CD8-positive, alpha-beta memory T cell (primary cell): ENCODE measurements around the gene PGM2L1. TPM values are rescaled to one million over a fixed set of nuclear protein-coding genes. Genes with fewer than 3 reads are reported as not detected.
"Not testable (repeated sequence)": the region's sequence is repeated elsewhere in the genome, so short reads cannot be mapped to it uniquely, and the experiment has no call there.

Experiments
- CTCF ChIA-PET: fragments of 350-600 bp; sonication (Branson Sonifier 250); formaldehyde crosslinking; loops from one replicate; lab custom pipeline; 2021; ENCODE audit warnings: antibody characterized with exemption; lab: Charles Lee
- POLR2A ChIA-PET: fragments of 350-600 bp; sonication (Branson Sonifier 250); formaldehyde crosslinking; loops from one replicate; lab custom pipeline; 2021; ENCODE audit warnings: antibody characterized with exemption; lab: Charles Lee
- DNase-seq, 5 donors: peaks; one replicate each; pipeline versions ENCODE4 v3.0.0 to v3.0.0-alpha.2; 2020 to 2022; ENCODE audit warnings: mixed read lengths in 1 of 5
- H3K27ac ChIP-seq: one replicate; pipeline ENCODE4 v1.7.0; 2013; ENCODE audit warnings: low read depth, mild to moderate bottlenecking, low read length, moderate library complexity
- H3K27me3 ChIP-seq: 2 replicates; pipeline ENCODE4 v1.7.0; 2013; ENCODE audit warnings: low read length, mild to moderate bottlenecking; ENCODE audit not compliant: insufficient read depth, poor library complexity, severe bottlenecking
- H3K36me3 ChIP-seq: 2 replicates; pipeline ENCODE4 v1.7.0; 2013; ENCODE audit warnings: mild to moderate bottlenecking, low read length, moderate library complexity; ENCODE audit not compliant: insufficient read depth
- H3K4me1 ChIP-seq: 2 replicates; pipeline ENCODE4 v1.7.0; 2013; ENCODE audit warnings: mild to moderate bottlenecking, low read length, moderate library complexity; ENCODE audit not compliant: insufficient read depth
- H3K4me3 ChIP-seq: 2 replicates; pipeline ENCODE4 v1.7.0; 2013; ENCODE audit warnings: mild to moderate bottlenecking, low read length
- H3K9me3 ChIP-seq: 2 replicates; pipeline ENCODE4 v1.7.0; 2013; ENCODE audit warnings: mild to moderate bottlenecking, low read length
- H3K27ac Mint-ChIP-seq, 8 donors: one replicate each; pipeline ENCODE4 v1.8.0; 2020 to 2021; ENCODE audit warnings: mixed read lengths in 8 of 8, mild to moderate bottlenecking in 6 of 8, inconsistent platforms in 3 of 8, moderate library complexity in 3 of 8
- H3K27me3 Mint-ChIP-seq, 2 donors: one replicate each; pipeline ENCODE4 v1.8.0; 2020 to 2021; ENCODE audit warnings: mixed read lengths in 2 of 2, mild to moderate bottlenecking in 1 of 2, moderate library complexity in 1 of 2
- H3K36me3 Mint-ChIP-seq, 3 donors: one replicate each; pipeline ENCODE4 v1.8.0; 2020 to 2021; ENCODE audit warnings: mixed read lengths in 3 of 3, inconsistent platforms in 1 of 3, mild to moderate bottlenecking in 1 of 3
- H3K4me1 Mint-ChIP-seq, 3 donors: one replicate each; pipeline ENCODE4 v1.8.0; 2020 to 2021; ENCODE audit warnings: mixed read lengths in 3 of 3, inconsistent platforms in 1 of 3, mild to moderate bottlenecking in 1 of 3
- H3K4me3 Mint-ChIP-seq, 7 donors: one replicate each; pipeline ENCODE4 v1.8.0; 2020 to 2021; ENCODE audit warnings: mixed read lengths in 7 of 7, mild to moderate bottlenecking in 6 of 7, moderate library complexity in 4 of 7, inconsistent platforms in 2 of 7
- H3K9me3 Mint-ChIP-seq, 5 donors: one replicate each; pipeline ENCODE4 v1.8.0; 2020 to 2022; ENCODE audit warnings: mixed read lengths in 5 of 5, mild to moderate bottlenecking in 3 of 5, moderate library complexity in 2 of 5, inconsistent platforms in 1 of 5
- polyA plus RNA-seq: library from polyadenylated mRNA; unstranded; fragments of 300-500 nt; fragmentation: Illumina TruSeq; gene quantifications from one replicate; pipeline ENCODE4 v1.2.3, GENCODE V29; 2021
- total RNA-seq, 2 experiments: library from RNA; stranded (reverse); gene quantifications; one replicate each; pipeline ENCODE4 v1.2.3, GENCODE V29; 2021

PGM2L1 gene
- total and polyA plus RNA-seq, 3 experiments from 2014 or later, result 4.6 to 9.8 (median 9.6) TPM

DNA sequence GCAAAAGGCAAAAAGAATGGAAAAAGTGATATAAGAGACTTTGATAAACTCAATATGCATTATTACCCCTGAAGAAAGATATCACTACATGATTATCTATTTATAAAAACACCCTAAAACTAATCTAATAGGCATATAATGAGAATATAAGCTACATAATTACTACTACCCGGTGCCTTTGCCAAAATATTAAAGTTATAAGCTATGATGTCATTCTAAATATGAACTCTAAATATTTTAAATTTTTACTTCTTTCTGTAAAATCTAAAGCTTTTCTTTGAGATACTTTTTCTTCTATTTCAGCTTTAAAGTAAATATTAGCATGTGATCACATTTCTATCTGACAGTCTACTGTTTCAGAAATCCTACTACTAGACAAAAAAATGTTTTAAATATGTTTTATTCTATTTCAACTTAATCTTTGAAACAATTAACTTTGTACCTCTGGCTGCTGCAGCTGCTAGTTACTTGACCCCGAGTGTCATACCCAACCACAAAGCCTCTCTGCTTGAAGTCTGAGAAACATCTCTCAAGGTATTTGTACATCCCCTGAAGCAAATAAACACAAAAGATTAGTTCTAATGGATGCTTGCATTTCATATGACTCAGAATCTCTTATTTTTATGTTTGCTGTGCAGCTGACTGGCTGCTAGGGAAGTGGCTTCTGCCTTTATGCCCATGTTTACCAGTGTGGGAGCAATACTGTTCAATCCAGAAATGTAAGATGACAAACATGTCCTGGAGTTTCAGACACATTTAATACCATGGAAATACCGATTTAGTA is 26.8 kb downstream of the PGM2L1 start:
- no peak for DNase-seq
- H3K36me3 ChIP-seq, result no peaks in the 10 kb centered on the region
- Mint-ChIP-seq H3K36me3 (peaks cover 0 to 28% (median 6%) of the 10 kb centered on the region in 3 donors), H3K4me1 (no peaks in the 10 kb centered on the region), H3K27ac (no peak overlapping the region), H3K9me3 (no peaks in the 10 kb centered on the region), H3K4me3 (no peak overlapping the region), H3K27me3 (no peaks in the 10 kb centered on the region)
- ChIA-PET CTCF (no interaction called here), POLR2A (no interaction called here)
- H3K27ac ChIP-seq, result no peak overlapping the region
- H3K9me3 ChIP-seq, result no peaks in the 10 kb centered on the region
- no peaks in the 10 kb centered on the region for H3K27me3 ChIP-seq
- H3K4me1 ChIP-seq, result no peaks in the 10 kb centered on the region
- no peak overlapping the region for H3K4me3 ChIP-seq

DNA sequence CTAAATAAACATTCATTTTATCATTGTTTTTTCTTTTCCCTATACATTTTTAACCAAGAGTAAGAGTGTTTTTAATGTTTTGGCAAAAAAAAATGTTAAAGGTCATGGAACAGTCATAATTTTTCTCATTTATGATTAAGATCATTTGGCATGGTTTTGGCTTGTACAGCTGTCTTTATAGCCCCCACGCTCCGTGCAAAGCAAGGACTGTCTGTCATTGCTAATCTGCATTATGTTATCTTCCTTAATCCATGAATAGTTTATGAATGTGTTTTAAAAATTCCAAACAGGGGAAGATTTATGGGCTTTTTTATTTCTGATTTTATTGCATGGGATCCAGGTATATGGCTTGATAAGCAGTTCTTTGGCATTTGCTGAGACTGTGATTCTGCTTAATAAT is 28.1 kb downstream of the PGM2L1 start:
- no peaks in the 10 kb centered on the region for H3K4me1 ChIP-seq
- no peaks in the 10 kb centered on the region for H3K27me3 Mint-ChIP-seq
- H3K27ac ChIP-seq, result no peak overlapping the region
- H3K36me3 ChIP-seq, result no peaks in the 10 kb centered on the region
- ChIA-PET CTCF (no interaction called here), POLR2A (no interaction called here)
- H3K4me3 Mint-ChIP-seq, result no peak overlapping the region
- peaks cover 0 to 33% (median 6%) of the 10 kb centered on the region in 3 donors for H3K36me3 Mint-ChIP-seq
- H3K27ac Mint-ChIP-seq, result no peak overlapping the region
- H3K9me3 Mint-ChIP-seq, result no peaks in the 10 kb centered on the region
- H3K4me1 Mint-ChIP-seq, result no peaks in the 10 kb centered on the region
- DNase-seq, result no peak
- no peaks in the 10 kb centered on the region for H3K9me3 ChIP-seq
- no peaks in the 10 kb centered on the region for H3K27me3 ChIP-seq
- H3K4me3 ChIP-seq, result no peak overlapping the region

DNA sequence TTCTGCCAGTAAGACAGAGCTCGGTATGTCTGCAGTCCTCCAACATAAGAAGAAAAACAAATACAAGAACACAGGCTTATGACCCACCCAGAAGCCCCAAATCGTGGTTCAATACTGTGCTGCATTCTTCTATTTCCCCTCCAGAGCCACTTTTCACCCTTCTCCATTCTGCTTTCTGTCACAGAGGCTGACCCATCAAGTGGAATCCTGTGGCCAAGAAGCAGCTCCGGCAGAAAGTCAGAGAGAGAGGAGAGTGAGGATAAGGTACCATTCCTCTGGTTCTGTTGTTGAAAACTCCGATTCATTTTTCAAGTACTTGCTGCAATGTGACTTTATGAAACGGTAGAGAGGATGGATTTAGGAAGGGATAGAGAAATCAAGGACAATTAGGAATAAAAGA is 30.4 kb downstream of the PGM2L1 start:
- Histone ChIP-seq H3K4me3 (no peak overlapping the region), H3K27ac (no peak overlapping the region), H3K9me3 (no peaks in the 10 kb centered on the region), H3K36me3 (no peaks in the 10 kb centered on the region), H3K27me3 (no peaks in the 10 kb centered on the region), H3K4me1 (no peaks in the 10 kb centered on the region)
- Mint-ChIP-seq H3K4me3 (no peak overlapping the region), H3K36me3 (peaks cover 0 to 32% (median 3%) of the 10 kb centered on the region in 3 donors), H3K27me3 (no peaks in the 10 kb centered on the region), H3K27ac (no peak overlapping the region), H3K9me3 (no peaks in the 10 kb centered on the region), H3K4me1 (no peaks in the 10 kb centered on the region)
- DNase-seq, result no peak
- POLR2A ChIA-PET, result no interaction called here
- CTCF ChIA-PET, result no interaction called here

DNA sequence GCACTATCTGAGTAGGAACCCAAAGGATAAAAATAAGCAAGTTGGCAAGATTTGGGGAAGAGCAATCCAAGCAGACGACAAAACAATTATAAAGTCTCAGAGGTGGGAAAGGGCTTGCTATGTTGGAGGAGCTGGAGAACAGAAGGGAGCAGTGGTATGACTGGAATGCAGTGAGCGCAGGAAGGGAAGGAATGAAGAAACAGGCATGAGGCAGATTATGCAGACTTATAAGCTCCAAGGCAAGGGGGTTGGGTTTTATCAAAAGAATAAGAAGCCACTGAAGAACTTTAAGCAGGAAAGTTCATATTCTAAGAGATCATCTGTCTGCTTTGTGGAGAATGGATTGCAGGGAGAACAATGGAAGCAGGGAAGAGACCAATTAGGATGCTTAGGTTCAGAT is 31.7 kb downstream of the PGM2L1 start:
- CTCF ChIA-PET, result no interaction called here
- no peaks in the 10 kb centered on the region for H3K27me3 Mint-ChIP-seq
- POLR2A ChIA-PET, result no interaction called here

DNA sequence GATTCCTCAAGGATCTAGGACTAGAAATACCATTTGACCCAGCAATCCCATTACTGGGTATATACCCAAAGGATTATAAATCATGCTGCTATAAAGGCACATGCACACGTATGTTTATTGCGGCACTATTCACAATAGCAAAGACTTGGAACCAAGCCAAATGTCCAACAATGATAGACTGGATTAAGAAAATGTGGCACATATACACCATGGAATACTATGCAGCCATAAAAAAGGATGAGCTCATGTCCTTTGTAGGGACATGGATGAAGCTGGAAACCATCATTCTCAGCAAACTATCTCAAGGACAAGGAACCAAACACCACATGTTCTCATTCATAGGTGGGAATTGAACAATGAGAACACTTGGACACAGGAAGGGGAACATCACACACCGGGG is 32.4 kb downstream of the PGM2L1 start:
- H3K4me1 ChIP-seq, H3K4me3 Mint-ChIP-seq, H3K27ac Mint-ChIP-seq, H3K9me3 ChIP-seq, H3K27me3 Mint-ChIP-seq, POLR2A ChIA-PET, DNase-seq, H3K27ac ChIP-seq, H3K36me3 ChIP-seq, H3K9me3 Mint-ChIP-seq, CTCF ChIA-PET, H3K27me3 ChIP-seq, H3K4me1 Mint-ChIP-seq, H3K4me3 ChIP-seq: not testable (repeated sequence)
- peaks cover 7 to 44% (median 8%) of the 10 kb centered on the region in 3 donors for H3K36me3 Mint-ChIP-seq

More for the DNA sequence above, 31.7 kb downstream of the PGM2L1 start:
- Mint-ChIP-seq H3K9me3 (no peaks in the 10 kb centered on the region), H3K4me1 (no peaks in the 10 kb centered on the region), H3K36me3 (peaks cover 4 to 39% (median 6%) of the 10 kb centered on the region in 3 donors), H3K4me3 (no peak overlapping the region), H3K27ac (no peak overlapping the region)
- Histone ChIP-seq H3K27ac (no peak overlapping the region), H3K4me1 (no peaks in the 10 kb centered on the region), H3K9me3 (no peaks in the 10 kb centered on the region), H3K4me3 (no peak overlapping the region), H3K27me3 (no peaks in the 10 kb centered on the region), H3K36me3 (no peaks in the 10 kb centered on the region)
- DNase-seq, result no peak

DNA sequence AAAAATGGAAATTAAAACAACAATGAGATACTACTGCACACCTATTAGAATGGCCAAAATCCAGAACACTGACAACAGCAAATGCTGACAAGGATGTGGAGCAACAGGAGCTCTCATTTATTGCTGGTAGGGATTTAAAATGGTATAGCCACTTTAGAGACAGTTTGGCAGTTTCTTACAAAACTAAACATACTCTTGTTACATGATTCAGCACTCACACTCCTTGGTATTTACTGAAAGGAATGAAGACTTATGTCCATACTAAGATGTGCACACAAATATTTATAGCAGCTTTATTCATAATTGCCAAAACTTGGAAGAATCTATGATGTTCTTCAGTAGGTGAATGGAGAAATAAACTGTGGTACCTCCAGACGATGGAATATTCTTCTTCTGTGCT is 40.8 kb downstream of the PGM2L1 start:
- Histone ChIP-seq H3K4me3 (no peak overlapping the region), H3K36me3 (no peaks in the 10 kb centered on the region), H3K27me3 (no peaks in the 10 kb centered on the region), H3K27ac (no peak overlapping the region), H3K9me3 (no peaks in the 10 kb centered on the region), H3K4me1 (no peaks in the 10 kb centered on the region)
- Mint-ChIP-seq H3K27me3 (no peaks in the 10 kb centered on the region), H3K4me1 (no peaks in the 10 kb centered on the region), H3K27ac (no peak overlapping the region), H3K9me3 (no peaks in the 10 kb centered on the region), H3K4me3 (no peak overlapping the region), H3K36me3 (peaks cover 27 to 70% (median 32%) of the 10 kb centered on the region in 3 donors)
- POLR2A ChIA-PET, result no interaction called here
- CTCF ChIA-PET, result no interaction called here
- no peak for DNase-seq

DNA sequence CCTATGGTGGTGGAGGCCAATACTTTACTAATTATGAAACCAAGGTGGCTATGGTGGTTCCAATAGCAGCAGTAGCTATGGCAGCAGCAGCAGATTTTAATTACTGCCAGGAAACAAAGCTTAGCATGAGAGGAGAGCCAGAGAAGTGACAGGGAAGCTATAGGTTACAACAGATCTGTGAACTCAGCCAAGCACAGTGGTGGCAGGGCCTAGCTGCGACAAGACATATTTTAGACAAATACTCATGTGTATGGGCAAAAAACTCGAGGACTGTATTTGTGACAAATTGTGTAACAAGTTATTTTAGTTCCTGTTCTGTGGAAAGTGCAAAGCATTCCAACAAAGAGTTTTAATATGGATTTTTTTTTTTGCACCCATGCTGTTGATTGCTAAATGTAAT is 42.6 kb downstream of the PGM2L1 start:
- Histone ChIP-seq H3K27me3 (no peaks in the 10 kb centered on the region), H3K4me1 (no peaks in the 10 kb centered on the region), H3K9me3 (no peaks in the 10 kb centered on the region), H3K4me3 (no peak overlapping the region), H3K27ac (no peak overlapping the region), H3K36me3 (no peaks in the 10 kb centered on the region)
- Mint-ChIP-seq H3K9me3 (no peaks in the 10 kb centered on the region), H3K27me3 (no peaks in the 10 kb centered on the region), H3K4me1 (no peaks in the 10 kb centered on the region), H3K36me3 (peaks cover 19 to 61% (median 31%) of the 10 kb centered on the region in 3 donors), H3K4me3 (no peak overlapping the region), H3K27ac (no peak overlapping the region)
- ChIA-PET POLR2A (no interaction called here), CTCF (no interaction called here)
- no peak for DNase-seq

DNA sequence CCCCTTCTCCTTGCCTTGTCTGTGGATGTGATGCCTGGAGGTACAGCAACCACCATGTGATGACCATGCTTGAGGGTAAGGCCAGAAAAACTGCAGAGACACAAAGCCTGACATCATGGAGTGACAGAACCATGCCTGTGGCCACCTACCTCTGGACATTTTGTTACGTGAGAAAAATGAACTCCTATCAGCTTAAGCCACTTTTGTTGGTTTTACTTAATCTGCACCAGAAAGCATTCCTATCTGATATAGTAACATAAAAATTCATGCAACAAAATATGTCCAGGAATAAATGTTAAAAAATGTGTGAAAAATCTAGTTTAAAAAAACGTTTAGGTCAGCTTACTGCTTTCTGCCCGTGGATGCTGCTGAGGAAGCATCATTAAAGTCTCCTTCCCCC is 44.2 kb downstream of the PGM2L1 start:
- ChIA-PET POLR2A (no interaction called here), CTCF (no interaction called here)
- no peak overlapping the region for H3K27ac Mint-ChIP-seq
- H3K9me3 Mint-ChIP-seq, result no peaks in the 10 kb centered on the region
- Histone ChIP-seq H3K27me3 (no peaks in the 10 kb centered on the region), H3K27ac (no peak overlapping the region), H3K4me1 (no peaks in the 10 kb centered on the region), H3K4me3 (no peak overlapping the region), H3K9me3 (no peaks in the 10 kb centered on the region), H3K36me3 (no peaks in the 10 kb centered on the region)
- H3K4me1 Mint-ChIP-seq, result no peaks in the 10 kb centered on the region
- no peak for DNase-seq
- peaks cover 9 to 52% (median 25%) of the 10 kb centered on the region in 3 donors for H3K36me3 Mint-ChIP-seq
- no peak overlapping the region for H3K4me3 Mint-ChIP-seq
- H3K27me3 Mint-ChIP-seq, result no peaks in the 10 kb centered on the region
